Muscle of back (tissue), 13 donors: ENCODE results near the gene PRODH. TPM values are rescaled to one million over a fixed set of nuclear protein-coding genes. Genes with fewer than 3 reads are reported as not detected.
"Not testable (repeated sequence)": the region's sequence is repeated elsewhere in the genome, so short reads cannot be mapped to it uniquely, and the experiment has no call there.

Experiments used
- DNase-seq, 3 donors: peaks; one replicate each; pipeline versions ENCODE4 v3.0.0 to v3.0.0-alpha.2; 2013
- long read RNA-seq, 9 donors: transcript quantifications; one replicate each; lab custom pipeline, GENCODE V29; 2026
- polyA plus RNA-seq, 10 donors: library from polyadenylated mRNA; unstranded; fragments of 120-200 nt; gene quantifications; one replicate each; pipeline ENCODE4 v1.2.1, GENCODE V29; 2013; ENCODE audit not compliant: insufficient read length in 10 of 10

Gene PRODH
- 10 to 100 TPM in 1 of 10 donors, 1 to 10 TPM in 9; 2.9 to 11.6 (median 6.1) TPM for polyA plus RNA-seq
- long read RNA-seq, donor 1, partial matches to known transcripts: 0 of 3 reads
- long read RNA-seq, donor 1, other reads (novel, unspliced or antisense): 0 of 3 reads
- long read RNA-seq, donor 2, partial matches to known transcripts: 0 of 2 reads
- long read RNA-seq, donor 2, other reads (novel, unspliced or antisense): 0 of 2 reads
- long read RNA-seq, donor 3: 0 reads
- long read RNA-seq, donor 4, partial matches to known transcripts: 0 of 2 reads
- long read RNA-seq, donor 4, other reads (novel, unspliced or antisense): 0 of 2 reads
- long read RNA-seq, donor 5, partial matches to known transcripts: 0 of 1 reads
- long read RNA-seq, donor 5, other reads (novel, unspliced or antisense): 0 of 1 reads
- long read RNA-seq, donor 6: 0 reads
- long read RNA-seq, donor 7: 0 reads
- long read RNA-seq, donor 8, partial matches to known transcripts: 0 of 2 reads
- long read RNA-seq, donor 8, other reads (novel, unspliced or antisense): 0 of 2 reads
- long read RNA-seq, donor 9: 0 reads

- DNase-seq: no peak
Measured at GRCh38 chr22:18935889-18936529, at the start of gene PRODH. TSS of gene PRODH (minus strand) at chr22:18936293. CDS start at chr22:18936287, 6 bp downstream.

- no peak for DNase-seq
Measured at GRCh38 chr22:18985780-18986179, 49.7 kb upstream of the PRODH start.

- no peak for DNase-seq
Measured at GRCh38 chr22:18984564-18984963, 48.5 kb upstream of the PRODH start.

- no peak for DNase-seq
Measured at GRCh38 chr22:18983120-18983651, 47.1 kb upstream of the PRODH start.

GRCh38 chr22:18980829-18981228, 44.7 kb upstream of the PRODH start:
- DNase-seq: no peak

GRCh38 chr22:18979957-18980356, 43.9 kb upstream of the PRODH start:
- no peak for DNase-seq

GRCh38 chr22:18978506-18978905, 42.4 kb upstream of the PRODH start:
- no peak for DNase-seq

- no peak for DNase-seq
Measured at GRCh38 chr22:18977824-18978425, 41.8 kb upstream of the PRODH start.

GRCh38 chr22:18976197-18976751, 40.2 kb upstream of the PRODH start:
- DNase-seq: no peak

GRCh38 chr22:18975434-18976196, 39.5 kb upstream of the PRODH start:
- DNase-seq: no peak

GRCh38 chr22:18974477-18975180, 38.5 kb upstream of the PRODH start:
- no peak for DNase-seq

- DNase-seq: no peak
Measured at GRCh38 chr22:18973264-18974031, 37.4 kb upstream of the PRODH start.

- DNase-seq: not testable (repeated sequence)
Measured at GRCh38 chr22:18972591-18972990, 36.5 kb upstream of the PRODH start.

- not testable (repeated sequence) for DNase-seq
Measured at GRCh38 chr22:18972029-18972428, 35.9 kb upstream of the PRODH start.

GRCh38 chr22:18971321-18971751, 35.2 kb upstream of the PRODH start:
- no peak for DNase-seq

GRCh38 chr22:18970948-18971315, 34.8 kb upstream of the PRODH start:
- peak in 1 of 3 donors; percentile 13 for DNase-seq

- DNase-seq: peak in 1 of 3 donors; percentile 59
Measured at GRCh38 chr22:18970176-18970947, 34.3 kb upstream of the PRODH start.

- DNase-seq: not testable (repeated sequence)
Measured at GRCh38 chr22:18969158-18969942, 33.3 kb upstream of the PRODH start.
